ENCODE results near the gene FOXF1. TPM values are rescaled to one million over a fixed set of nuclear protein-coding genes. Genes with fewer than 3 reads are reported as not detected.

FOXF1 gene
- polyA plus RNA-seq, 1 donor = not detected

- peak; percentile 60 for DNase-seq
Observed at GRCh38 chr16:86517652-86518258, 7.4 kb downstream of the FOXF1 start.

- no peak for DNase-seq
Observed at GRCh38 chr16:86519007-86519648, 8.8 kb downstream of the FOXF1 start.

GRCh38 chr16:86519649-86520316 is 9.5 kb downstream of the FOXF1 start:
- peak; percentile 64 for DNase-seq

GRCh38 chr16:86520317-86521210 is 10.2 kb downstream of the FOXF1 start:
- DNase-seq = no peak

GRCh38 chr16:86521236-86522197 is 11.2 kb downstream of the FOXF1 start:
- no peak for DNase-seq

GRCh38 chr16:86522634-86523033 is 12.3 kb downstream of the FOXF1 start:
- no peak for DNase-seq

GRCh38 chr16:86523166-86523740 is 12.9 kb downstream of the FOXF1 start:
- no peak for DNase-seq

GRCh38 chr16:86524029-86524428 is 13.7 kb downstream of the FOXF1 start:
- DNase-seq = no peak

- DNase-seq = no peak
Observed at GRCh38 chr16:86525696-86526095, 15.4 kb downstream of the FOXF1 start.

- no peak for DNase-seq
Observed at GRCh38 chr16:86527366-86527765, 17.0 kb downstream of the FOXF1 start.

- DNase-seq = no peak
Observed at GRCh38 chr16:86528061-86528929, 18.0 kb downstream of the FOXF1 start.

- DNase-seq = no peak
Observed at GRCh38 chr16:86529160-86529559, 18.8 kb downstream of the FOXF1 start.

- DNase-seq = no peak
Observed at GRCh38 chr16:86530251-86531190, 20.2 kb downstream of the FOXF1 start.

GRCh38 chr16:86531191-86531545 is 20.8 kb downstream of the FOXF1 start:
- DNase-seq = peak; percentile 76

GRCh38 chr16:86531641-86532525 is 21.6 kb downstream of the FOXF1 start:
- DNase-seq = no peak

- no peak for DNase-seq
Observed at GRCh38 chr16:86532526-86532815, 22.1 kb downstream of the FOXF1 start.

- DNase-seq = no peak
Observed at GRCh38 chr16:86533076-86533475, 22.7 kb downstream of the FOXF1 start.

GRCh38 chr16:86533767-86534351 is 23.5 kb downstream of the FOXF1 start:
- no peak for DNase-seq

Measured in hindlimb muscle (tissue), 1 donor.